Panc1 (cell line): ENCODE results near the gene METTL16. TPM values are rescaled to one million over a fixed set of nuclear protein-coding genes. Genes with fewer than 3 reads are reported as not detected.

Source experiments
- ATAC-seq: fragments of 200-7000 bp; cut with Tn5 transposase; 2 replicates; pipeline ENCODE4 v1.9.1; 2020; ENCODE audit warnings: mild to moderate bottlenecking, moderate library complexity
- BruUV-seq: library from RNA; stranded (reverse); fragments of 400-500 nt; replicated peaks from 2 replicates; lab custom pipeline; 2021; lab: Mats Ljungman, UMichigan
- CTCF ChIA-PET: fragments of 300-600 bp; sonication (Branson Sonifier 250); formaldehyde crosslinking; loops from one replicate; lab custom pipeline; 2022; ENCODE audit warnings: antibody characterized with exemption; lab: Charles Lee
- POLR2A ChIA-PET: fragments of 300-600 bp; sonication (Branson Sonifier 250); formaldehyde crosslinking; loops from one replicate; lab custom pipeline; 2022; ENCODE audit warnings: antibody characterized with exemption; lab: Charles Lee
- DNase-seq: peaks from one replicate; pipeline ENCODE4 v3.0.0-alpha.2; 2010; ENCODE audit warnings: low read depth, low spot score
- H3K27ac ChIP-seq: 2 replicates; pipeline ENCODE4 v1.5.1; 2011; ENCODE audit warnings: mild to moderate bottlenecking, low read length, inconsistent platforms
- H3K27me3 ChIP-seq: fragments of 200-500 bp; sonication (Bioruptor generic); 2 replicates; pipeline ENCODE4 v1.6.0; 2014; ENCODE audit warnings: low read length, inconsistent platforms; ENCODE audit not compliant: control insufficient read depth, insufficient read depth
- H3K36me3 ChIP-seq: fragments of 200-500 bp; sonication (Bioruptor generic); 2 replicates; pipeline ENCODE4 v1.5.1; 2014; ENCODE audit warnings: inconsistent platforms, mild to moderate bottlenecking, low read length, moderate library complexity; ENCODE audit not compliant: control insufficient read depth, insufficient read depth
- H3K4me1 ChIP-seq: 2 replicates; pipeline ENCODE4 v1.5.1; 2011; ENCODE audit warnings: inconsistent platforms, mild to moderate bottlenecking, low read length, moderate library complexity; ENCODE audit not compliant: control insufficient read depth, insufficient read depth
- H3K4me3 ChIP-seq, 2 experiments: 2 replicates each; pipeline ENCODE4 v1.5.1; 2011 to 2012; ENCODE audit warnings: low read depth in 2 of 2, low read length in 2 of 2, mild to moderate bottlenecking in 2 of 2, inconsistent platforms in 1 of 2, moderate library complexity in 1 of 2
- H3K9me3 ChIP-seq: fragments of 200-500 bp; sonication (Bioruptor generic); 2 replicates; pipeline ENCODE4 v1.5.1; 2014; ENCODE audit warnings: low read depth, mild to moderate bottlenecking, inconsistent platforms, low read length, moderate library complexity; ENCODE audit not compliant: control insufficient read depth, insufficient read depth
- CTCF ChIP-seq: fragments of 450-650 bp; IDR thresholded peaks from 2 replicates; pipeline ENCODE4 v1.5.1; 2017; ENCODE audit warnings: mild to moderate bottlenecking
- POLR2AphosphoS5 ChIP-seq: IDR thresholded peaks from 2 replicates; pipeline ENCODE4 v1.6.1; 2012; ENCODE audit warnings: mild to moderate bottlenecking, low read depth, low read length, moderate library complexity
- REST ChIP-seq, 2 experiments: IDR thresholded peaks; 2 replicates each; pipeline ENCODE4 v1.6.1; 2011 to 2012; ENCODE audit warnings: low read depth in 2 of 2, control low read depth in 1 of 2, low read length in 1 of 2, mild to moderate bottlenecking in 1 of 2, moderate library complexity in 1 of 2; ENCODE audit not compliant: insufficient read depth in 1 of 2
- SIN3A ChIP-seq: IDR thresholded peaks from 2 replicates; pipeline ENCODE4 v1.6.1; 2012; ENCODE audit warnings: low read depth, mild to moderate bottlenecking, low read length, moderate library complexity, borderline replicate concordance; ENCODE audit not compliant: insufficient read depth
- TCF7L2 ChIP-seq: IDR thresholded peaks from 2 replicates; pipeline ENCODE4 v1.6.1; 2011; ENCODE audit warnings: mild to moderate bottlenecking, low read depth, low read length, inconsistent platforms
- in situ Hi-C: cut with HindIII; loops from 2 replicates; pipeline ENCODE4 v1.10.0; 2016; ENCODE audit warnings: low sequenced_read_pairs, low pct_unique_long_range_greater_than_20kb
- intact Hi-C: fragments of 100-400 bp; cut with micrococcal nuclease; formaldehyde crosslinking; loops from one replicate; pipeline ENCODE4 v1.10.0; 2022; ENCODE audit not compliant: unreplicated experiment
- total RNA-seq: library from RNA; stranded (reverse); gene quantifications from one replicate; pipeline ENCODE4 v1.2.1, GENCODE V29; 2021; ENCODE audit not compliant: unreplicated experiment

METTL16 gene
- total RNA-seq, 1 experiment from 2014 or later, result 34.7 TPM

GRCh38 chr17:2400877-2401425 lies 110.7 kb downstream of the METTL16 start, which contains the start of gene MNT:
MNT (minus strand) TSS chr17:2401060; CDS start chr17:2400712, 348 bp downstream.
- BruUV-seq, result no TSS peak
- Histone ChIP-seq H3K27ac (peak within 1 kb of the TSS; percentile 84), H3K4me3 (peak within 1 kb of the TSS; percentile 80 to 89), H3K4me1 (peaks cover 21% of the 10 kb centered on the region), H3K36me3 (no peaks in the 10 kb centered on the region), H3K9me3 (no peaks in the 10 kb centered on the region), H3K27me3 (no peaks in the 10 kb centered on the region)
- DNase-seq, result no peak
- intact Hi-C loops (no loop called here), in situ Hi-C loops (no loop called here)
- no peak; the same call in 1 of the 2 replicates for TF ChIP-seq POLR2AphosphoS5
- peak; percentile 71 for TF ChIP-seq TCF7L2
- TF ChIP-seq SIN3A, result peak; percentile 53; the same call in 1 of the 2 replicates
- ChIA-PET POLR2A (interaction anchor here (0.8 to 1.3 kb wide), 2 partner anchors 10 to 65 kb away, joined by 5 to 17 read pairs; partner anchors contain the start of gene TSR1), CTCF (interaction anchor here (1.5 kb wide), 1 partner anchor 19 kb away, joined by 7 read pairs; no protein-coding TSS in a partner anchor)
- ATAC-seq, result peak; percentile 40

- intact Hi-C loops, result no loop called here
Observed at GRCh38 chr17:2400474-2400866, 111.2 kb downstream of the METTL16 start.

More at GRCh38 chr17:2400474-2400866, 111.2 kb downstream of the METTL16 start:
- H3K36me3 ChIP-seq, result no peaks in the 10 kb centered on the region
- H3K27me3 ChIP-seq, result no peaks in the 10 kb centered on the region
- DNase-seq (no peak), ATAC-seq (no peak)
- ChIA-PET CTCF (no interaction called here), POLR2A (interaction anchor here (1.3 kb wide), 1 partner anchor 9 kb away, joined by 5 read pairs; no protein-coding TSS in a partner anchor)
- H3K4me3 ChIP-seq, result peak overlapping the region; percentile 80 to 89
- peaks cover 26% of the 10 kb centered on the region for H3K4me1 ChIP-seq
- TSS peak; percentile 85 for BruUV-seq
- TF ChIP-seq REST (IDR thresholded peaks at IDR 0.05; ENCODE audit: insufficient read depth in 1 of 2, low read depth in 2 of 2, low read length in 1 of 2), result no peak
- no peak for TF ChIP-seq TCF7L2
- TF ChIP-seq SIN3A, result no peak
- TF ChIP-seq CTCF, result no peak
- no peak for TF ChIP-seq POLR2AphosphoS5
- H3K27ac ChIP-seq, result peak overlapping the region; percentile 69
- H3K9me3 ChIP-seq, result no peaks in the 10 kb centered on the region
- in situ Hi-C loops, result no loop called here
